GM11168 (cell line): ENCODE results near the gene PCDHB12.
"Not testable (repeated sequence)": the region's sequence is repeated elsewhere in the genome, so short reads cannot be mapped to it uniquely, and the experiment has no call there.

ENCODE experiments used
- in situ Hi-C: fragments of 300-500 bp; cut with MboI; formaldehyde crosslinking; loops from one replicate; pipeline ENCODE4 v1.12.0; 2022; ENCODE audit warnings: low sequenced_read_pairs; ENCODE audit not compliant: unreplicated experiment

The PCDHB12 gene

DNA sequence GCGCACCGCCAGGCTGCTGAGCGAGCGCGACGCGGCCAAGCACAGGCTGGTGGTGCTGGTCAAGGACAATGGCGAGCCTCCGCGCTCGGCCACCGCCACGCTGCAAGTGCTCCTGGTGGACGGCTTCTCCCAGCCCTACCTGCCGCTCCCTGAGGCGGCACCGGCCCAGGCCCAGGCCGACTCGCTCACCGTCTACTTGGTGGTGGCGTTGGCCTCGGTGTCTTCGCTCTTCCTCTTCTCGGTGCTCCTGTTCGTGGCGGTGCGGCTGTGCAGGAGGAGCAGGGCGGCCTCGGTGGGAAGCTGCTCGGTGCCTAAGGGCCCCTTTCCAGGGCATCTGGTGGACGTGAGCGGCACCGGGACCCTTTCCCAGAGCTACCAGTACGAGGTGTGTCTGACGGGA is 6.9 kb upstream of the PCDHB12 start:
- in situ Hi-C loops = not testable (repeated sequence)

DNA sequence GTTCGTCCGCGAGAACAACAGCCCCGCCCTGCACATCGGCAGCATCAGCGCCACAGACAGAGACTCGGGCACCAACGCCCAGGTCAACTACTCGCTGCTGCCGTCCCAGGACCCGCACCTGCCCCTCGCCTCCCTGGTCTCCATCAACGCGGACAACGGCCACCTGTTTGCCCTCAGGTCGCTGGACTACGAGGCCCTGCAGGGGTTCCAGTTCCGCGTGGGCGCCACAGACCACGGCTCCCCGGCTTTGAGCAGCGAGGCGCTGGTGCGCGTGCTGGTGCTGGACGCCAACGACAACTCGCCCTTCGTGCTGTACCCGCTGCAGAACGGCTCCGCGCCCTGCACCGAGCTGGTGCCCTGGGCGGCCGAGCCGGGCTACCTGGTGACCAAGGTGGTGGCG is 1.8 kb downstream of the PCDHB12 start:
- in situ Hi-C loops = not testable (repeated sequence)

DNA sequence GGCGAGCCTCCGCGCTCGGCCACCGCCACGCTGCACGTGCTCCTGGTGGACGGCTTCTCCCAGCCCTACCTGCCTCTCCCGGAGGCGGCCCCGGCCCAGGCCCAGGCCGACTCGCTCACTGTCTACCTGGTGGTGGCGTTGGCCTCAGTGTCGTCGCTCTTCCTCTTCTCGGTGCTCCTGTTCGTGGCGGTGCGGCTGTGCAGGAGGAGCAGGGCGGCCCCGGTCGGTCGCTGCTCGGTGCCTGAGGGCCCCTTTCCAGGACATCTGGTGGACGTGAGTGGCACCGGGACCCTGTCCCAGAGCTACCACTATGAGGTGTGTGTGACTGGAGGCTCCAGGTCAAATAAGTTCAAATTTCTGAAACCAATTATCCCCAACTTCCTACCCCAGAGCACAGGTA is 2.3 kb downstream of the PCDHB12 start:
- in situ Hi-C loops = not testable (repeated sequence)

DNA sequence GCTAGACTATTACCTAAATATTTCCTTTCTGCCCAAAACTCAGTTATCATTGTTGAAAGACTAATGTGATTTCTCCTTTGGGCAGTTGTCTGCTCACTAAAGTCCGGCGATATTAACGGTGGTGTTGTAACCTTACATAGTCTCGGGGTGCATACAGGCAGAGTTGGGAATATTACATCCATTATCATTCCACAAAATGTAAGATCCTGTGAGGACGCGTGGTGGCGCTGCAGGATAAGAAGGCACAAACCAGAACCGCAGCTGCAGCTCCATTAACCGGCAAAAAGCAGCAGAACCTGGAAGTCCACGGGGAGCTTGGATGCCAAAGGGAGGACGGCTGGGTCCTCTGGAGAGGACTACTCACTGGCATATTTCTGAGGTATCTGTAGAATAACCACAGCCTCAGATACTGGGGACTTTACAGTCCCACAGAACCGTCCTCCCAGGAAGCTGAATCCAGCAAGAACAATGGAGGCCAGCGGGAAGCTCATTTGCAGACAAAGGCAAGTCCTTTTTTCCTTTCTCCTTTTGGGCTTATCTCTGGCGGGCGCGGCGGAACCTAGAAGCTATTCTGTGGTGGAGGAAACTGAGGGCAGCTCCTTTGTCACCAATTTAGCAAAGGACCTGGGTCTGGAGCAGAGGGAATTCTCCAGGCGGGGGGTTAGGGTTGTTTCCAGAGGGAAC is 5.3 kb downstream of the PCDHB12 start, which contains the start of gene PCDHB13:
TSS of gene PCDHB13 (plus strand) at position 264 of the 684 bp plus-strand sequence. CDS start at position 469, 205 bp downstream.
- in situ Hi-C loops = not testable (repeated sequence)

DNA sequence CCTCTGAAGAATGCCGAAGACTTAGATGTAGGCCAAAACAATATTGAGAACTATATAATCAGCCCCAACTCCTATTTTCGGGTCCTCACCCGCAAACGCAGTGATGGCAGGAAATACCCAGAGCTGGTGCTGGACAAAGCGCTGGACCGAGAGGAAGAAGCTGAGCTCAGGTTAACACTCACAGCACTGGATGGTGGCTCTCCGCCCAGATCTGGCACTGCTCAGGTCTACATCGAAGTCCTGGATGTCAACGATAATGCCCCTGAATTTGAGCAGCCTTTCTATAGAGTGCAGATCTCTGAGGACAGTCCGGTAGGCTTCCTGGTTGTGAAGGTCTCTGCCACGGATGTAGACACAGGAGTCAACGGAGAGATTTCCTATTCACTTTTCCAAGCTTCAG is 6.1 kb downstream of the PCDHB12 start:
- in situ Hi-C loops = not testable (repeated sequence)

DNA sequence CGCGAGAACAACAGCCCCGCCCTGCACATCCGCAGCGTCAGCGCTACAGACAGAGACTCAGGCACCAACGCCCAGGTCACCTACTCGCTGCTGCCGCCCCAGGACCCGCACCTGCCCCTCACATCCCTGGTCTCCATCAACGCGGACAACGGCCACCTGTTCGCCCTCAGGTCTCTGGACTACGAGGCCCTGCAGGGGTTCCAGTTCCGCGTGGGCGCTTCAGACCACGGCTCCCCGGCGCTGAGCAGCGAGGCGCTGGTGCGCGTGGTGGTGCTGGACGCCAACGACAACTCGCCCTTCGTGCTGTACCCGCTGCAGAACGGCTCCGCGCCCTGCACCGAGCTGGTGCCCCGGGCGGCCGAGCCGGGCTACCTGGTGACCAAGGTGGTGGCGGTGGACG is 7.0 kb downstream of the PCDHB12 start:
- in situ Hi-C loops = not testable (repeated sequence)

DNA sequence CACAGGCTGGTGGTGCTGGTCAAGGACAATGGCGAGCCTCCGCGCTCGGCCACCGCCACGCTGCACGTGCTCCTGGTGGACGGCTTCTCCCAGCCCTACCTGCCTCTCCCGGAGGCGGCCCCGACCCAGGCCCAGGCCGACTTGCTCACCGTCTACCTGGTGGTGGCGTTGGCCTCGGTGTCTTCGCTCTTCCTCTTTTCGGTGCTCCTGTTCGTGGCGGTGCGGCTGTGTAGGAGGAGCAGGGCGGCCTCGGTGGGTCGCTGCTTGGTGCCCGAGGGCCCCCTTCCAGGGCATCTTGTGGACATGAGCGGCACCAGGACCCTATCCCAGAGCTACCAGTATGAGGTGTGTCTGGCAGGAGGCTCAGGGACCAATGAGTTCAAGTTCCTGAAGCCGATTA is 7.5 kb downstream of the PCDHB12 start:
- in situ Hi-C loops = not testable (repeated sequence)

DNA sequence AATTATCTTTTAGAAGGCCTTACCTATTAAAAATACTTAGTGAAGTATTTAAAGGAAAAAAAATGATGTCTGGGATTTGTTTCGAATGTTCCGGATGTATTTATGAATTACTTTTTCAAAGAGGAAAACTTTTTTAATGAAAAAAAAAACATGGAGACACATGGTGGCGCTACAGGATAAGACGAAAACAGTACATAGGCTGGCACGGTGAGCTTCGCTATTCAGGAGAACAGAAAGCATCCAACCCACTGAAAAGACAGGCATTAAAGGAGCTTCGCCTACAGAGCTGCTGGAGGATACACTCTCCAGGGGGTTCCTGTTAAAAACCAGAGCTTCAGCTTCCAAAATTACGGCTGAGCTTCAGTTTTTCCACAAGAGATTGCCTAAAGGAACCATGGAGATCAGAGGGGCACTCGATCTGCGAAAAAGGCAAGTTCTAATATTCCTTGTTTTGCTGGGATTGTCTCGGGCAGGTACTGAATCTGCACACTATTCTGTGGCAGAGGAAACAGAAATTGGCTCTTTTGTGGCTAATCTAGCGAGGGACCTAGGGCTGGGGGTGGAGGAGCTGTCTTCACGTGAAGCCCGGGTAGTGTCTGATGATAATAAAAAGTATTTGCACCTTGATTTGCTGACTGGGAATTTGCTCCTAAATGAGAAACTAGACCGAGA is 14.7 kb downstream of the PCDHB12 start, which contains the start of gene PCDHB14:
TSS of gene PCDHB14 (plus strand) at position 232 of the 672 bp plus-strand sequence. CDS start at position 395, 163 bp downstream.
- in situ Hi-C loops = no loop called here

DNA sequence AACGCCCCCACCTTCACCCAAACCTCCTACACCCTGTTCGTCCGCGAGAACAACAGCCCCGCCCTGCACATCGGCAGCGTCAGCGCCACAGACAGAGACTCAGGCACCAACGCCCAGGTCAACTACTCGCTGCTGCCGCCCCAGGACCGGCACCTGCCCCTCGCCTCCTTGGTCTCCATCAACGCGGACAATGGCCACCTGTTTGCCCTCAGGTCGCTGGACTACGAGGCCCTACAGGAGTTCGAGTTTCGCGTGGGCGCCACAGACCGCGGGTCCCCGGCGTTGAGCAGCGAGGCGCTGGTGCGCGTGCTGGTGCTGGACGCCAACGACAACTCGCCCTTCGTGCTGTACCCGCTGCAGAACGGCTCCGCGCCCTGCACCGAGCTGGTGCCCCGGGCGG is 16.3 kb downstream of the PCDHB12 start:
- in situ Hi-C loops = not testable (repeated sequence)

DNA sequence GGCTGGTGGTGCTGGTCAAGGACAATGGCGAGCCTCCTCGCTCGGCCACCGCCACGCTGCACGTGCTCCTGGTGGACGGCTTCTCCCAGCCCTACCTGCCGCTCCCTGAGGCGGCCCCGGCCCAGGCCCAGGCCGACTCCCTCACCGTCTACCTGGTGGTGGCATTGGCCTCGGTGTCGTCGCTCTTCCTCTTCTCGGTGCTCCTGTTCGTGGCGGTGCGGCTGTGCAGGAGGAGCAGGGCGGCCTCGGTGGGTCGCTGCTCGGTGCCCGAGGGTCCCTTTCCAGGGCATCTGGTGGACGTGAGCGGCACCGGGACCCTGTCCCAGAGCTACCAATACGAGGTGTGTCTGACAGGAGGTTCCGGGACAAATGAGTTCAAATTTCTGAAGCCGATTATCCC is 16.9 kb downstream of the PCDHB12 start:
- in situ Hi-C loops = not testable (repeated sequence)

DNA sequence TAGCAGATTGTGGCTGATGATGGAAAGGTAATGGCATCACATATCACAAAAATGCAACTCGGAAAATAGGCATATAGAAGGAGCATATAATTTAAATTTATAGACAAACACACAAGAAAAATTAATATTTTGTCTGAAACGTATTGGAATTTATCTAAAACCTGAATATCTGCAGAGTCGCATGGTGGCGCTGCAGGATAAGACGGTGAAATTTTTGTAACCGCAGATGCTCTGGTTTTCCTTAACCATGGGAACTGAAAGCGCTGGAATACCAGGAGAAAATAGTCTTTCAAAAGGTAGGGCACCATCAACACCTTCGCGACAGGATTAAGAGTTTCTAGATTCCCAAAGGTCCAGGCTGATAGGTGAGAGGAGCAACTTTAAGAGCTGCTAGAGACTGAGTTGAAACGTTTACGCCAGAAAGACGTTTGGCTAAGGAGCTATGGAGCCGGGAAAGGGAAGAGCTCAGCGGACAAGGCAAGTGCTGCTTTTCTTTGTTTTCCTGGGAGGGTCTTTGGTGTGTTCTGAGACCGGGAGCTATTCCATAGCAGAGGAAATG is 25.7 kb downstream of the PCDHB12 start:
- in situ Hi-C loops = no loop called here

DNA sequence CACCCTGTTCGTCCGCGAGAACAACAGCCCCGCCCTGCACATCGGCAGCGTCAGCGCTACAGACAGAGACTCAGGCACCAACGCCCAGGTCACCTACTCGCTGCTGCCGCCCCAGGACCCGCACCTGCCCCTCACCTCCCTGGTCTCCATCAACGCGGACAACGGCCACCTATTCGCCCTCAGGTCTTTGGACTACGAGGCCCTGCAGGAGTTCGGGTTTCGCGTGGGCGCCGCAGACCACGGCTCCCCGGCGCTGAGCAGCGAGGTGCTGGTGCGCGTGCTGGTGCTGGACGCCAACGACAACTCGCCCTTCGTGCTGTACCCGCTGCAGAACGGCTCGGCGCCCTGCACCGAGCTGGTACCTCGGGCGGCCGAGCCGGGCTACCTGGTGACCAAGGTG is 27.4 kb downstream of the PCDHB12 start:
- in situ Hi-C loops = not testable (repeated sequence)

DNA sequence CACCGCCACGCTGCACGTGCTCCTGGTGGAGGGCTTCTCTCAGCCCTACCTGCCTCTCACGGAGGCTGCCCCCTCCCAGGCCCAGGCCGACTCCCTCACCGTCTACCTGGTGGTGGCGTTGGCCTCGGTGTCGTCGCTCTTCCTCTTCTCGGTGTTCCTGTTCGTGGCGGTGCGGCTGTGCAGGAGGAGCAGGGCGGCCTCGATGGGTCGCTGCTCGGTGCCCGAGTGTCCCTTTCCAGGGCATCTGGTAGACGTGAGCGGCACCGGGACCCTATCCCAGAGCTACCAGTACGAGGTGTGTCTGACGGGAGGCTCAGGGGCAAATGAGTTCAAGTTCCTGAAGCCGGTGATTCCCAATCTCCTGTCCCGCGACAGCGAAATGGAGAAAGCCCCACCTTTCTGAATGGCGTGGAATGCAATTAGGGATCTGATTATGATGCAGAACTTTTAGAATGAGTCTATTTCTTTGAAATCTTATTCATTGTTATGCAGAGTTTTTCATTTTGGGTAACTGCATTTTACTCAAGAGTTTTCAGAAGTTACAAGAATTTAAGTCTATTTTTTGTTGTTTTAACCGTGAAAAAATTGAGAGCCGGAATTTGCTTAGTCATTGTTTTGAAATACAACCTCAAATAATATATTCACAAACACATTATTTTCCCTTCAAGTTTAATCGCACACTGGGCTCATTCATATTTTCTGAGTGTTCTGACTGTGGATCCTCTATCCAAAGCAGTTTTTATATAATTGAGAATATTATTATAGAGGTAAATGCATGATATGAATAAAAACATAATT is 28.2 kb downstream of the PCDHB12 start:
- in situ Hi-C loops = no loop called here

DNA sequence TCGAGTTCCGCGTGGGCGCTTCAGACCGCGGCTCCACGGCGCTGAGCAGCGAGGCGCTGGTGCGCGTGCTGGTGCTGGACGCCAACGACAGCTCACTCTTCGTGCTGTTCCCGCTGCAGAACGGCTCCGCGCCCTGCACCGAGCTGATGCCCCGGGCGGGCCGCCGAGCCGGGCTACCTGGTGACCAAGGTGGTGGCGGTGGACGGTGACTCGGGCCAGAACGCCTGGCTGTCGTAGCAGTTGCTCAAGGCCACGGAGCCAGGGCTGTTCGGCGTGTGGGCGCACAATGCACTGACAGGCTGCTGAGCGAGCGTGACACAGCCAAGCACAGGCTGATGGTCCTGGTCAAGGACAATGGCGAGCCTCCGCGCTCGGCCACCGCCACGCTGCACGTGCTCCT is 33.0 kb downstream of the PCDHB12 start:
- in situ Hi-C loops = no loop called here

DNA sequence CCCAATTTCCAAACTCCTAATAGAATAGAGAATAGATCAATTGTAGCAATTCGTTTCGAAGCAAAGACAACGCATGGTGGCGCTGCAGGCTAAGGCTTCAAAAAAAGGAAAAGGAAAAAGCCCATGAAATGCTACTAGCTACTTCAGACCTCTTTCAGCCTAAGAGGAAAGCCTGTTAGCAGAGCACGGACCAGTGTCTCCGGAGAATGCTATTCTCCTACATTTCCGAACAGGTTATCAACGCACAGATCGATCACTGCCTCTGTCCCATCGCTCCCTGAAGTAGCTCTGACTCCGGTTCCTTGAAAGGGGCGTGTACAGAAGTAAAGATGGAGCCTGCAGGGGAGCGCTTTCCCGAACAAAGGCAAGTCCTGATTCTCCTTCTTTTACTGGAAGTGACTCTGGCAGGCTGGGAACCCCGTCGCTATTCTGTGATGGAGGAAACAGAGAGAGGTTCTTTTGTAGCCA is 36.8 kb downstream of the PCDHB12 start, which contains the start of gene PCDHB15:
TSS of gene PCDHB15 (plus strand) at position 146 of the 468 bp plus-strand sequence. CDS start at position 330, 184 bp downstream.
- in situ Hi-C loops = no loop called here

DNA sequence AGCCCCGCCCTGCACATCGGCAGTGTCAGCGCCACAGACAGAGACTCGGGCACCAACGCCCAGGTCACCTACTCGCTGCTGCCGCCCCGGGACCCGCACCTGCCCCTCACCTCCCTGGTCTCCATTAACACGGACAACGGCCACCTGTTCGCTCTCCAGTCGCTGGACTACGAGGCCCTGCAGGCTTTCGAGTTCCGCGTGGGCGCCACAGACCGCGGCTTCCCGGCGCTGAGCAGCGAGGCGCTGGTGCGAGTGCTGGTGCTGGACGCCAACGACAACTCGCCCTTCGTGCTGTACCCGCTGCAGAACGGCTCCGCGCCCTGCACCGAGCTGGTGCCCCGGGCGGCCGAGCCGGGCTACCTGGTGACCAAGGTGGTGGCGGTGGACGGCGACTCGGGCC is 38.5 kb downstream of the PCDHB12 start:
- in situ Hi-C loops = not testable (repeated sequence)

DNA sequence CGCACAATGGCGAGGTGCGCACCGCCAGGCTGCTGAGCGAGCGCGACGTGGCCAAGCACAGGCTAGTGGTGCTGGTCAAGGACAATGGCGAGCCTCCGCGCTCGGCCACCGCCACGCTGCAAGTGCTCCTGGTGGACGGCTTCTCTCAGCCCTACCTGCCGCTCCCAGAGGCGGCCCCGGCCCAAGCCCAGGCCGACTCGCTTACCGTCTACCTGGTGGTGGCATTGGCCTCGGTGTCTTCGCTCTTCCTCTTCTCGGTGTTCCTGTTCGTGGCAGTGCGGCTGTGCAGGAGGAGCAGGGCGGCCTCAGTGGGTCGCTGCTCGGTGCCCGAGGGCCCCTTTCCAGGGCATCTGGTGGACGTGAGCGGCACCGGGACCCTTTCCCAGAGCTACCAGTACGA is 38.9 kb downstream of the PCDHB12 start:
- in situ Hi-C loops = not testable (repeated sequence)

DNA sequence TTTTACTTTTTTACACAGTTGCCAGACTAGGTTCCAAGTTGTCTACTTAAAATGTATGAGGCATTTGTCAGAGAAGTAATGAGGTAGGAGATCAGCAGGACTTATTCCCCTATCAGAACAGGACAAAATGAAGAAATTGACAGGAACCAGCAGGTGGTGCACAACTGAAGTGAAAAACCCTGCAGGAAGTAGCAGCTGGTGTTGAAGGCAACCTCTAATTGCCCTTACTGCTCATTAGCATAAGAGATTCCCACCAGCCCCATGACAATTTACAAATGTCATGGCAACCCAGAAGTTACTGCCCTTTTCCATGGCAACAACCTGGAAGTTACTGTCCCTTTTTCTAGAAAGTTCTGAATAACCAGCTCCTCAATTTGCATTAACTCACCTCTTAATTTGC is 42.1 kb downstream of the PCDHB12 start:
- in situ Hi-C loops = no loop called here

DNA sequence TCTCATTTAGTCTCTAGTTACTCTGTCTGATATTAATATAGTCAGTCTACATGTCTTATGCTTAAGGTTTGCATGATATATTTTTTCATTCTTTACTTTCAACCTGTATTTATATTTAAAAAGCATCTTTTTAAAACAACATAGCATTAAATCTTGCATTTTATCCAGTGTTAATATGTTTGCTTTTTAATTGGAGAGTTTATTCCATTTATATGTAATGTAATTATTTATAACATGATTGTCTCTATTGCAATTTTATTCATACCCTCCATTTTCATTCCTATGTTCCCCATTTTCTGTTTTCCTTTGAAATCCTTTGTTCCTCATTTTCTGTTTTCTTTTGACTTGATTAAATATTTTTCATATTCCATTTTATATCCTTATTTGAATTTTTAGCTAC is 49.9 kb downstream of the PCDHB12 start:
- in situ Hi-C loops = no loop called here

DNA sequence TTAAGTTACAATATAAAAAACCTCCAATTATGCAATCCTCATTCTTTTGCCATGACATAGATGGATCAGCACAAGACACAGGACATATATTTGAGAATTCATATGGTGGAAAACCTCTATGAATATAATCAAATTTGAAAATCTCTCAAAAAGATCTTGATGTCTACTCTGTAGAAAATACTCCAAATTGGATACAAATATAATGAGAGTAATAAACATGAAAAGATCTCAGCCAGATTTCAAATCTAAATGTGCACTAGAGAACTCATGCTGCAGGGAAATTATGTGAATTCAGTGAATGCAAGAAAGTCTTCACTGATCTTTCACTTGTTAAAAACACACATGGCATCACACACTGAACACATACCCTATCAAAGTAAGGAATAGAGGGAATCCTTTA is 50.4 kb downstream of the PCDHB12 start:
- in situ Hi-C loops = no loop called here
